HG02884 (cell line): ENCODE results near the gene OXTR.

Source experiments
- ATAC-seq: cut with Tn5 transposase; IDR thresholded peaks from one replicate; pipeline ENCODE4 v1.9.1; 2021; ENCODE audit warnings: mild to moderate bottlenecking, moderate library complexity; ENCODE audit not compliant: unreplicated experiment

Gene OXTR

DNA sequence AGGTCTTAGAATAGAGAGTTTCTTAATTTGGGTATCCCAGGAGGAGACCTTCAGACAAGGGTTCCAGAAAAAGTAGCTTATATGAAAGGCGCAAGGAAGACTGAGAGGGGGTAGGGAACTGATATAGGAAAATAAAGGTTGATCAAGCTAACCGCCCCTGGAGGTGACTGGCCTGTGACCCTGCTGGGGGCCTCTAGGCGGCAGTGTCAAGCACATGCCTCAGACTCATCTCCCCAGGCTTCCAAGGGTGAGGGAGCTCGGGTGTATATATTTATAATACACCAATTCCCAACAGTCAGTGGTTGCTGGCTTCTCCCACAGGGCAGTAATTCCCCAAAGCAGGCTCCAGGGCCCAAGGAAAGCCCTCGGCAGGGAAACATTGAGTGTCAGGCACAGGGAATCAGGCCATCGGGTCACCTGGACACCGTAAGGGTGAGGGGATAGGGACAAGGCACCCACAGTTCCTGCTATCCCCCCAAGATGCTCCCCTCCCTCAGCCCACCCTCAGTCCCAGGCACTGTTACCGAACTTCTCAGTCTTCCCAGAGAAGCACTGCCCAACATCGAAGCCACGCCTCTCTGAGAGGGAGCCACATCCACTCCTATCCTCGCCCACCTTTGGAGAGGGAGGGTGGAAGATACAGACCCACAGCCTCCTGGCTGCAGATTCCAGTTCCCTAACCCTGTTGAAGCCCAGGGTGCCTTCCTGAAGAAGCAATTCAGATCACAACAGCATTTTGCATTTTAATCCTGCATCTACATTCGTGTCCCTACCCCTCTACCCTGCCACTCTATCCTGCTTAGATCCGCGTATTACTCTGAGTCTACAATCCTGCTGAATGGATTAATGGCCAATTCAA lies 55.3 kb downstream of the OXTR start:
- ATAC-seq, result peak; percentile 92

- ATAC-seq, result no peak
Measured at GRCh38 chr3:8712908-8713255, 56.5 kb downstream of the OXTR start.

DNA sequence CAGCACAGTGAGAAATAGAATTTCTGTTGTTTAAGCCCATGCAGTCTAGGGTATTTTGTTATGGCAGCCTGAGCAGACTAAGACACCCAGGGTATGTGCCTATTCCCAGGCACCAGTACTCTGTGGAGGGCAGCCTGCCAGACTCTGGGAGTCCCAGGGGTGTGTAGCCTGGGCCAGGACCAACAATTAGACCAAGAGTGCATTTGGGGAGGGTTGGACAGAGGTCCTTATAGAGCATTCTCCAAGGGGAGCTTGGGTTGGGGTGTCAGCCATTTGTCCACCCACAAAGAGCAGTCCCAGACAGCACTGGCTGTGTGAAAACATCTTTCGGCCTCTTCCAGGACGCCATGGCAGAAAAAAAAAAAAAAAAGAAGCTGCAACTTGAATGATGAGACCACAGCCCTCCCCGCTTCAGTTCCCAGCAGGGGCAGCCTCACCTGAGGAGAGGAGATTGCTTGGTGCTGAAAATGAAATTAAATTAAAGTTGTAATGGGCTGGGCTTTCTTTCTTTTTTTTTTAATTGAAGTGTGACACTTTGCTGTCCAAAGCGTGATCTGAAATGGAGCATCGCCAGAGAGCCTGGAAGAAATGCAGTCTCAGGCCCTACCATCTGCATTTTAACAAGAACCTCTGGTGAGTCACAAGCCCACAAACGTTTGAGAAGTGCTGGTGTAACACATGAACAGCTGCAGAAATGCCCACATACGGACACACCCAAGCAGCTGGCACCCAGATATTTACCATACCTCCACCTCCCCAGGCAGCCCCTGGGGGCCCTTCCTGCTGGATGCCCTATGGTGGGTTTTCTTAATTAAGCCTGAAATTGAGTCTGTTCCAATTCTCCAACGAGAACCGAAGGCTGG lies 57.1 kb downstream of the OXTR start:
- no peak for ATAC-seq

DNA sequence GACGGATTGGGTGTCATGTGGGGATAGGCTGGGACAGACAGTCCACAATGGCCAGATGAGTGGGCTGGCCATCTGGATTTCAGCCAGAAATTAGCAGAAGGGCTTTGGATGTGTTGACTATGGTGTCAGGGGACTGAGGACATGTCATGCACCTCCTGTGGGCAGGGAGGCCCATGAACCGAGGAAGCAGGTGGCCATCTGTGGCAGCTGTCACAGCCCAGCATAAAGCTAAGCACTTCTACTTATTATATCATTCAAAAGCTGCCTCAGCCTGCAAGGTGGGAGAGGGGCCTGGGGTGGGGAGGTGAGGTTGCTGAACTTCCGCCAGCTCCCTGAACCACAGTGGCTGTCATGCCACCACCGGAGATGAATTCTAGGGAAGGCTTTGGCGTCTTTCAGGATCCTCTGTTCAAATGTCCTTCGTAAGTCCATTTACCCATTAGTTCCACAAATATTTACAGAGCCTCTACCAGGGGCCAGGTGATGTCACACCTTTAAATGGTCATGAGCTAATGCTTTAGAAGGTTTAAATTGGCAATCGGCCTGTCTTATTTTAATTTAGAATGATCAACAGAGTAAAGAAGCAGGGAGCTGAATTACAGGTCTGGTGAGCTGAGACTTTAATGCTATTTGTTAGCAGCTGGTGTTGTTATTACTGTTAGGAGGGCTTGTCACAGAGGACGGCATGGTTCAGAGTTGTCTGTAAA lies 59.5 kb downstream of the OXTR start:
- no peak for ATAC-seq

DNA sequence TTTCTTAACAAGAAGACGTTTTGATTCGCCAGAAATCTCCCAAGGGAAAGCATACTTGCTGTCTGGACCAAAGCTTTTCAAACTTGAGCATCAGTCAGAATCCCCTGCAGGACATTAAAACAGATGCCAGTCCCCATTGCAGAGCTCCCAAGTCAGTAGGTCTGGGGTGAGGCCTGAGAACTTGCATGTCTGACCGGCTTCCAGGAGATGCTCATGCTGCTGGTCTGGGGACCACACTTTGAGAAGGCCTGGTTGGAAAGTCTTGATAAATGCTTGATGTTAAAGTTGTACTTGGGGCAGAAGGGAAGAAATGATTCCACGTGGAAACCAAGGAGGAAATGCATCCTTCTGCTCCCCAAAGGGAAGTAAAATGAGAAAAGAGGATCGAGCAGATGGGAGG lies 60.1 kb downstream of the OXTR start:
- no peak for ATAC-seq

- no peak for ATAC-seq
Measured at GRCh38 chr3:8705575-8705974, 63.8 kb downstream of the OXTR start.

DNA sequence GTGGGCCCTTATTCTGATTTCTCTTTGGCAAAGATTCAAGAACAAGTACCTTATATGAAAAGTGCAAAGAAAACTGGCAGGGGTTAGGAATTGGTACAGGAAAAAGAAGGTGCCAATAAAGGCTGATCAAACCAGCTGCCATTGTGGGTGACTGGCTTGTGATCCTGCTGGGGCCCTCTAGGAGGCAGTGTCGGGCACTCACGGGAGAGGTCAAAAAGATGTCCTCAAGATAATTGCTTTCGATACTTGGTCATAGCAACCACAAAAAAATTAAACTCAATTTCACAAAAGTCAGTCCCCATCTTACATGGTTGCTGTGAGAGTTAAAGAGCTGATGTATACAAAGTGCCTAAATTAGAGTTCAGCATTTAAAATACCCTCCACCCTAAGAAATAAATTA lies 66.9 kb downstream of the OXTR start:
- no peak for ATAC-seq
